ENCODE data around the gene RBM34.
A peak's percentile ranks its signal among the peaks of the same experiment; 100 is the strongest.
"Not testable (repeated sequence)": the region's sequence is repeated elsewhere in the genome, so short reads cannot be mapped to it uniquely, and the experiment has no call there.

RBM34 gene

GRCh38 chr1:235095938-235096562 is 65.0 kb downstream of the RBM34 start:
- in situ Hi-C loops (cut with HindIII; ENCODE audit: low pct_ligation_motif_present, low sequenced_read_pairs), result loop anchor here (25.0 kb wide), 2 partner anchors 509 to 609 kb away; partner anchors contain the start of gene TARBP1
- H3K36me3 ChIP-seq (replicated peaks), result no peaks in the 10 kb centered on the region
- H3K4me3 ChIP-seq (ENCODE audit: low read depth, low read length), result no peak overlapping the region
- H3K27ac ChIP-seq, result no peak overlapping the region
- no peaks in the 10 kb centered on the region for H3K27me3 ChIP-seq (replicated peaks)
- TF ChIP-seq, protein P1, sequence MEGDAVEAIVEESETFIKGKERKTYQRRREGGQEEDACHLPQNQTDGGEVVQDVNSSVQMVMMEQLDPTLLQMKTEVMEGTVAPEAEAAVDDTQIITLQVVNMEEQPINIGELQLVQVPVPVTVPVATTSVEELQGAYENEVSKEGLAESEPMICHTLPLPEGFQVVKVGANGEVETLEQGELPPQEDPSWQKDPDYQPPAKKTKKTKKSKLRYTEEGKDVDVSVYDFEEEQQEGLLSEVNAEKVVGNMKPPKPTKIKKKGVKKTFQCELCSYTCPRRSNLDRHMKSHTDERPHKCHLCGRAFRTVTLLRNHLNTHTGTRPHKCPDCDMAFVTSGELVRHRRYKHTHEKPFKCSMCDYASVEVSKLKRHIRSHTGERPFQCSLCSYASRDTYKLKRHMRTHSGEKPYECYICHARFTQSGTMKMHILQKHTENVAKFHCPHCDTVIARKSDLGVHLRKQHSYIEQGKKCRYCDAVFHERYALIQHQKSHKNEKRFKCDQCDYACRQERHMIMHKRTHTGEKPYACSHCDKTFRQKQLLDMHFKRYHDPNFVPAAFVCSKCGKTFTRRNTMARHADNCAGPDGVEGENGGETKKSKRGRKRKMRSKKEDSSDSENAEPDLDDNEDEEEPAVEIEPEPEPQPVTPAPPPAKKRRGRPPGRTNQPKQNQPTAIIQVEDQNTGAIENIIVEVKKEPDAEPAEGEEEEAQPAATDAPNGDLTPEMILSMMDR (IDR thresholded peaks at IDR 0.05; ENCODE audit: low read depth, low read length, missing control alignments), result no peak
- no peak for DNase-seq

GRCh38 chr1:235093696-235094592 is 67.1 kb downstream of the RBM34 start:
- Histone ChIP-seq H3K4me3 (ENCODE audit: low read depth, low read length) (peak overlapping the region; percentile 24), H3K27ac (no peak overlapping the region), H3K27me3 (replicated peaks) (no peaks in the 10 kb centered on the region), H3K36me3 (replicated peaks) (no peaks in the 10 kb centered on the region)
- TF ChIP-seq, protein P1 (IDR thresholded peaks at IDR 0.05; ENCODE audit: low read depth, low read length, missing control alignments), result peak; percentile 95
- DNase-seq, result peak; percentile 69
- in situ Hi-C loops (cut with HindIII; ENCODE audit: low pct_ligation_motif_present, low sequenced_read_pairs), result loop anchor here (25.0 kb wide), 2 partner anchors 507 to 607 kb away; partner anchors contain the start of gene TARBP1

GRCh38 chr1:235093013-235093695 is 67.9 kb downstream of the RBM34 start:
- TF ChIP-seq, protein P1 (IDR thresholded peaks at IDR 0.05; ENCODE audit: low read depth, low read length, missing control alignments), result peak; percentile 66
- Histone ChIP-seq H3K27me3 (replicated peaks) (no peaks in the 10 kb centered on the region), H3K36me3 (replicated peaks) (no peaks in the 10 kb centered on the region), H3K4me3 (ENCODE audit: low read depth, low read length) (peak overlapping the region; percentile 24), H3K27ac (no peak overlapping the region)
- DNase-seq, result peak; percentile 68
- in situ Hi-C loops (cut with HindIII; ENCODE audit: low pct_ligation_motif_present, low sequenced_read_pairs), result loop anchor here (25.0 kb wide), 2 partner anchors 506 to 606 kb away; partner anchors contain the start of gene TARBP1

GRCh38 chr1:235092415-235092814 is 68.6 kb downstream of the RBM34 start:
- H3K27me3 ChIP-seq (replicated peaks); DNase-seq; H3K27ac ChIP-seq; H3K36me3 ChIP-seq (replicated peaks); H3K4me3 ChIP-seq (ENCODE audit: low read depth, low read length): not testable (repeated sequence)
- in situ Hi-C loops (cut with HindIII; ENCODE audit: low pct_ligation_motif_present, low sequenced_read_pairs), result loop anchor here (25.0 kb wide), 2 partner anchors 505 to 605 kb away; partner anchors contain the start of gene TARBP1

GRCh38 chr1:235092045-235092406 is 69.0 kb downstream of the RBM34 start:
- in situ Hi-C loops (cut with HindIII; ENCODE audit: low pct_ligation_motif_present, low sequenced_read_pairs), result loop anchor here (25.0 kb wide), 2 partner anchors 505 to 605 kb away; partner anchors contain the start of gene TARBP1
- H3K36me3 ChIP-seq (replicated peaks); DNase-seq; H3K27ac ChIP-seq; H3K4me3 ChIP-seq (ENCODE audit: low read depth, low read length); H3K27me3 ChIP-seq (replicated peaks): not testable (repeated sequence)

DNA sequence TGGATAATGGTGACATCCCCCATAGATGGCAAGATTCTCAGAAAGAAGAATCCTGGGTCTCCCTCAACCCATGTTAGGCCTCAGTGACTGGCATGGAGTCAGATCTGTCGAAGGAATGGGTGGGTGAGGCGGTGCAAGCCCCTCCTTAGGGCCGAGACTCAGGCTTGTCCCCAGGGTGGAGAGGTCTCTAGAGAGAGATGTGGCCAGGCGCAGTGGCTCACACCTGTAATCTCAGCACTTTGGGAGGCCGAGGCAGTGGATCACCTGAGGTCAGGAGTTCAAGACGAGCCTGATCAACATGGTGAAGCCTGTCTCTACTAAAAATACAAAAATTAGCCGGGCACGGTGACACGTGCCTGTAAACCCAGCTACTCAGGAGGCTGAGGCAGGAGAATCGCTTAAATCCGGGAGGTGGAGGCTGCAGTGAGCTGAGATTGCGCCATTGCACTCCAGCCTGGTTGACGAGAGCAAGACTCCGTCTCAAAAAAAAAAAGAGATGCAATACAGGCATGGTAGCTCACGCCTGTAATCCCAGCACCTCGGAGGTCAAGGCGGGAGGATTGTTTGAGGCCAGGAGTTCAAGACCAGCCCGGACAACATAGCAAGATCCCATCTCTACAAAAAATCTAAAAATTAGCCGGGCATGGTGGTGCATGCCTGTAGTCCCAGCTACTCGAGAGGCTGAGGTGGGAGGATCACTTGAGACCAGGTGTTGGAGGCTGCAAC is 69.6 kb downstream of the RBM34 start:
- H3K27me3 ChIP-seq (replicated peaks); H3K36me3 ChIP-seq (replicated peaks); H3K4me3 ChIP-seq (ENCODE audit: low read depth, low read length); H3K27ac ChIP-seq; DNase-seq: not testable (repeated sequence)
- in situ Hi-C loops (cut with HindIII; ENCODE audit: low pct_ligation_motif_present, low sequenced_read_pairs), result loop anchor here (25.0 kb wide), 2 partner anchors 504 to 604 kb away; partner anchors contain the start of gene TARBP1
